ENCODE data around the gene PBRM1. TPM values are rescaled to one million over a fixed set of nuclear protein-coding genes. Genes with fewer than 3 reads are reported as not detected.

The PBRM1 gene
- total RNA-seq, 1 donor from 2014 or later = 88.6 TPM

GRCh38 chr3:52502808-52503350 lies 182.8 kb downstream of the PBRM1 start:
- Mint-ChIP-seq H3K9me3 (no peaks in the 10 kb centered on the region), H3K27ac (no peak overlapping the region), H3K4me3 (no peak overlapping the region), H3K27me3 (no peaks in the 10 kb centered on the region), H3K4me1 (ENCODE audit: unreplicated experiment) (no peaks in the 10 kb centered on the region), H3K36me3 (no peaks in the 10 kb centered on the region)
- no peak for DNase-seq (ENCODE audit: extremely low spot score, unreplicated experiment)
- no peak for TF ChIP-seq CTCF (conservative IDR thresholded peaks at IDR 0.05)

DNA sequence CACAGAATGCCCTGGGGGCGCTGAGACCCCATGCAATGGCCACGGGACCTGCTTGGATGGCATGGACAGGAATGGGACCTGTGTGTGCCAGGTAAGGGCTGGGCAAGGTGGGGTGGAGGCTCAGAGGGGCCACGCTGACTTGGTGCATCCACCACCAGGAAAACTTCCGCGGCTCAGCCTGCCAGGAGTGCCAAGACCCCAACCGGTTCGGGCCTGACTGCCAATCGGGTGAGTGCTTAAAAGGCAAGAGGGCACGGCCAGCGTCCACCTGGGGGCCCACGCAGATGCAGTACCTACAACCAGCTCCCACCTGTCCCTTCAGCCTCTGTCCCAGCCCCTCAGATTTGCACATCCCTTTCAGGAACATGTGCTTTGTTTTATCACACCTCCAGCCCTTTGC lies 183.7 kb downstream of the PBRM1 start:
- Mint-ChIP-seq H3K4me3 (no peak overlapping the region), H3K9me3 (no peaks in the 10 kb centered on the region)

GRCh38 chr3:52501046-52501445 lies 184.7 kb downstream of the PBRM1 start:
- no peak overlapping the region for H3K4me3 Mint-ChIP-seq
- H3K27me3 Mint-ChIP-seq = no peaks in the 10 kb centered on the region
- TF ChIP-seq CTCF (conservative IDR thresholded peaks at IDR 0.05) = no peak
- no peaks in the 10 kb centered on the region for H3K36me3 Mint-ChIP-seq
- H3K9me3 Mint-ChIP-seq = no peaks in the 10 kb centered on the region
- H3K4me1 Mint-ChIP-seq (ENCODE audit: unreplicated experiment) = no peaks in the 10 kb centered on the region
- DNase-seq (ENCODE audit: extremely low spot score, unreplicated experiment) = no peak
- H3K27ac Mint-ChIP-seq = no peak overlapping the region

More for the DNA sequence above, 183.7 kb downstream of the PBRM1 start:
- H3K4me1 Mint-ChIP-seq (ENCODE audit: unreplicated experiment) = no peaks in the 10 kb centered on the region
- no peak overlapping the region for H3K27ac Mint-ChIP-seq
- H3K36me3 Mint-ChIP-seq = no peaks in the 10 kb centered on the region
- DNase-seq (ENCODE audit: extremely low spot score, unreplicated experiment) = no peak
- H3K27me3 Mint-ChIP-seq = no peaks in the 10 kb centered on the region
- no peak for TF ChIP-seq CTCF (conservative IDR thresholded peaks at IDR 0.05)

GRCh38 chr3:52498137-52499054 lies 187.3 kb downstream of the PBRM1 start:
- Mint-ChIP-seq H3K36me3 (no peaks in the 10 kb centered on the region), H3K27me3 (no peaks in the 10 kb centered on the region), H3K27ac (no peak overlapping the region), H3K4me3 (no peak overlapping the region), H3K4me1 (ENCODE audit: unreplicated experiment) (peaks cover 4% of the 10 kb centered on the region), H3K9me3 (no peaks in the 10 kb centered on the region)
- no peak for TF ChIP-seq CTCF (conservative IDR thresholded peaks at IDR 0.05)
- DNase-seq (ENCODE audit: extremely low spot score, unreplicated experiment) = no peak

DNA sequence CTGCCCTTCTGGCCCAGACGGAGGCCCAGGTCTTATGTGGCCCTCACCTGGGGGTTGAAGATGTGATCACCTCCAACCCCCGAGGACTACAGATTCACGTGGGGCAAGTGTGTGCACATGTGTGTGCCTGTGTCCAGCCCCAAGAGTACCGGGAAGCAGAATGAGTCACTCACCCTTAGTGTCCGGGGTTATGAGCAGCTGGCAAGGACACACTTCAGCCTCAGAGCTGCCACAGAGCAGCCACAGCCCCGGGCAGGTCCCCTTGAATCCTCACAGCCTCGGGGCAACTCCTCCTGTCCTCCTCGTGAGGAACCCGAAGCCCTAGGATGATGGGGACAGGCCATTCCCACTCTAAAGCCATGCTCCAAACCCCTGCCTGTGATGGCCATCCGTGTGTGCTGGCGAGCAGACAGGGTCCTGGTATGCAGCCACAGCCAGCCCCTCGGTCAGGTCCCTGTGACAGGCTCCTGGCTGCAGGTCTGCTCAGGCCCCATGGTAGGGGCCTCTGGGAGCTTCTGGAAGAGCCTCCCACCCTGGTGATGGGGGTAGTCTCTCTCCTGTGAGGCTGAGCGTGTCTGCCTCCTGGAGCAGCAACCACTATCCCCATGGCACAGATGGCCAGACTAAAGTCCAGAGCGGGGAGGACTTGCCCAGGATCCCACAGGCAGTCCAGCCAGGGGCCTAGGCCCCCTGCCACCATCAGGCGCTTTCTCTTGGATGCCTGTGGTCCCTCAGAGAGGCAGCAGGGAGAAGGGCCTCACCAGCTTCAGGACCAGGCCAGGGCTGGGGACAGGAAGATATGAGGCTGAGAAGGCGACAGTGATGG lies 189.7 kb downstream of the PBRM1 start:
- H3K4me1 Mint-ChIP-seq (ENCODE audit: unreplicated experiment) = peaks cover 4% of the 10 kb centered on the region
- no peak overlapping the region for H3K27ac Mint-ChIP-seq
- no peaks in the 10 kb centered on the region for H3K27me3 Mint-ChIP-seq
- no peak for DNase-seq (ENCODE audit: extremely low spot score, unreplicated experiment)
- no peak for TF ChIP-seq CTCF (conservative IDR thresholded peaks at IDR 0.05)
- peaks cover 6% of the 10 kb centered on the region for H3K36me3 Mint-ChIP-seq
- no peak overlapping the region for H3K4me3 Mint-ChIP-seq
- H3K9me3 Mint-ChIP-seq = no peaks in the 10 kb centered on the region

Other genes starting within 250 kb of the PBRM1 start
- 0.45 and 0.77 TPM in 2 replicates for gene SEMA3G, start 240.8 kb downstream of the PBRM1 start, total RNA-seq (ENCODE audit: low replicate concordance)
- 6.6 and 16.6 TPM in 2 replicates for gene TNNC1, start 231.9 kb downstream of the PBRM1 start, total RNA-seq (ENCODE audit: low replicate concordance)
- 105 and 149 TPM in 2 replicates for gene NISCH, start 230.3 kb downstream of the PBRM1 start, total RNA-seq (ENCODE audit: low replicate concordance)
- 0.12 TPM in 1 of 2 replicates, not detected in the other for gene STAB1, start 190.6 kb downstream of the PBRM1 start, total RNA-seq (ENCODE audit: low replicate concordance)
- gene NT5DC2, start 152.1 kb downstream of the PBRM1 start, total RNA-seq (ENCODE audit: low replicate concordance) = 105 and 231 TPM in 2 replicates
- 19.0 and 22.8 TPM in 2 replicates for gene UQCC5, start 149.3 kb downstream of the PBRM1 start, total RNA-seq (ENCODE audit: low replicate concordance)
- gene GNL3, start 119 bp upstream of the PBRM1 start, total RNA-seq (ENCODE audit: low replicate concordance) = 114 and 118 TPM in 2 replicates
- 66.1 and 72.7 TPM in 2 replicates for gene GLT8D1, start 19.9 kb upstream of the PBRM1 start, total RNA-seq (ENCODE audit: low replicate concordance)
- gene SPCS1, start 20.2 kb upstream of the PBRM1 start, total RNA-seq (ENCODE audit: low replicate concordance) = 102 and 119 TPM in 2 replicates
- 38.3 and 47.2 TPM in 2 replicates for gene NEK4, start 85.0 kb upstream of the PBRM1 start, total RNA-seq (ENCODE audit: low replicate concordance)
- gene ITIH1, start 91.7 kb upstream of the PBRM1 start, total RNA-seq (ENCODE audit: low replicate concordance) = 8.0 and 12.2 TPM in 2 replicates
- gene ITIH3, start 108.9 kb upstream of the PBRM1 start, total RNA-seq (ENCODE audit: low replicate concordance) = 0.81 and 0.97 TPM in 2 replicates
- gene ITIH4, start 144.8 kb upstream of the PBRM1 start, total RNA-seq (ENCODE audit: low replicate concordance) = 4.1 and 14.0 TPM in 2 replicates
- gene MUSTN1, start 149.1 kb upstream of the PBRM1 start, total RNA-seq (ENCODE audit: low replicate concordance) = 1.8 TPM in 1 of 2 replicates, not detected in the other
- gene STIMATE, start 211.6 kb upstream of the PBRM1 start, total RNA-seq (ENCODE audit: low replicate concordance) = 13.1 and 28.4 TPM in 2 replicates